Measurements from ENCODE around the gene ZNF778. TPM values are rescaled to one million over a fixed set of nuclear protein-coding genes. Genes with fewer than 3 reads are reported as not detected.

ZNF778 gene
- polyA plus RNA-seq = 4.3 TPM
- long read RNA-seq, donor 1, partial matches to known transcripts = 0 of 1 reads
- long read RNA-seq, donor 1, other reads (novel, unspliced or antisense) = 0 of 1 reads
- long read RNA-seq, donor 2 = 0 reads
- long read RNA-seq, donor 3 = 0 reads
- long read RNA-seq, donor 4 = 0 reads
- long read RNA-seq, donor 5, partial matches to known transcripts = 0 of 1 reads
- long read RNA-seq, donor 5, other reads (novel, unspliced or antisense) = 0 of 1 reads
- long read RNA-seq, donor 6 = 0 reads
- long read RNA-seq, donor 7 = 0 reads
- long read RNA-seq, donor 8 = 0 reads
- long read RNA-seq, donor 9 = 0 reads
- long read RNA-seq, donor 10 = 0 reads
- long read RNA-seq, donor 11 = 0 reads

DNA sequence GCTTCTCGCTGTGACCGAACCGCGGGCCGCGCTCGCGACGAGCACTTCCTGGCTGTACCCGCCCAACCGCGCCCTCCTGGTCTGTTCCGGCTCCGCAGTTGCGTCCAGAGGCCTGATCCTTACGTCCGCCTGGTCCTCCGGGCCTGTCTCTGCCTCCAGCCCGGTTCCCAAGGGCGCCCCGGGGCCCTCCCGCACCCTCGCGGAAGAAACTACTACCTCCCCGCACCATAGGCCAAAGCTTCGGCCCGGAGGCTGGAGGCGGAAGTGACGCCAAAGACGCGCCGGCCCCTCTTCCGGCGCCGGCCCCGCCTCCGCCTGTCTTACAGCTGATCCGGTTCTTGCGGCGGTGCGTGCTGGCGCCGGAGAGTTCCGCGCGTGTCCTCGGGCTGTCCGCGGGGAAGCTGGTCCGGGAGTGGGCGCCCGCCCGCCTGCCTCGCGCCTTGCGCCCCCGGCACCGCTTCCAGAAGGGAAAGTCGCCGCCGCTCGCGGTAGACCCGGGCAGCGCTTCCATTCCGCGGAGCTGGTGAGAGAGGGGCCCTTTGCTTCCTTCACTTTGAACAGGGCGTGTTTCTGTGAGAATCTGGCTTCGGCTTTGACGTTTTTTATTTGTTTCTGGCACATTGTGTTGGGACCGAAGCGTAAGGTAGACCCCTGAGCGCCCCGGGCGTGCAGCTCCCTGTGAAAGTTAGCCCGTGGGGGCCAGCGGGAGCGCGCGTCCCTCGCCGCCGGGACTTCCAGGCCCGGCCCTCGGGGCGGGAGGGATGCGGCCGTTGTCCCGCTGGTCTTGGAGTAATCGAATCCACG, at the start of gene ZNF778:
Gene ZNF778 (plus strand): TSS at position 316 of the 804 bp plus-strand sequence. CDS start 3,425 bp downstream, outside the sequence.
- Histone ChIP-seq H3K27ac (ENCODE audit: low read length) (peak within 1 kb of the TSS; percentile 87), H3K27me3 (ENCODE audit: control insufficient read depth, insufficient read depth, low read length) (no peaks in the 10 kb centered on the region), H3K4me3 (ENCODE audit: low read length) (peak within 1 kb of the TSS; percentile 72), H3K4me1 (ENCODE audit: control insufficient read depth, insufficient read depth, low read length) (peaks cover 7% of the 10 kb centered on the region), H3K36me3 (ENCODE audit: control insufficient read depth, insufficient read depth, low read length) (peaks cover 17% of the 10 kb centered on the region), H3K9me3 (ENCODE audit: control insufficient read depth, low read depth, low read length) (no peaks in the 10 kb centered on the region)
- WGBS (ENCODE audit: insufficient coverage, low lambda C conversion rate) = no CpG with 5 or more reads among the region's 91 CpGs
- peak; percentile 85 to 92 for DNase-seq

GRCh38 chr16:89168381-89169189, 48.9 kb upstream of the ZNF778 start:
- Histone ChIP-seq H3K4me1 (ENCODE audit: control insufficient read depth, insufficient read depth, low read length) (peaks cover 24% of the 10 kb centered on the region), H3K27ac (ENCODE audit: low read length) (no peak overlapping the region), H3K9me3 (ENCODE audit: control insufficient read depth, low read depth, low read length) (peaks cover 3% of the 10 kb centered on the region), H3K4me3 (ENCODE audit: low read length) (no peak overlapping the region), H3K36me3 (ENCODE audit: control insufficient read depth, insufficient read depth, low read length) (no peaks in the 10 kb centered on the region), H3K27me3 (ENCODE audit: control insufficient read depth, insufficient read depth, low read length) (peaks cover 40% of the 10 kb centered on the region)
- no peak for DNase-seq
- no CpG with 5 or more reads among the region's 23 CpGs for WGBS (ENCODE audit: insufficient coverage, low lambda C conversion rate)

DNA sequence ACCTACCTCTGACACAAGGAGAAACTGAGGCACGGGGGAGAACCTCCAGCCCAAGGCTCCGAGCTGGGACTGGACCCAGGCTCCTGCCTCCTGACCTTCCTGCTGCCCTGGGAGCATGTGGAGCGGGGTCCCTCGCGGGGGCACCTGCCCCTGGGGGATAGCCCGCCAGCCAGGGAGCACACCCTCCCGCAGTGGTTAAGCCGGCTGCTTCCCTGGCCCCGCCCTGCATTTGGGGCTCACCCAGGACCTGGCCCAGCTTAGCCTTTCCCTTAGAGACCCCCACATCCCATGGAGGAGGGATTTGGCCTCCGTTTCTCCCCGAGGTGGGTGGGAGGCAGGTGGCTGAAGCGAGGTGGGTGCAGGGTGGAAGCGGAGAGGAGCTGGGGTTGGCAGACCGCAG, 47.7 kb upstream of the ZNF778 start:
- WGBS (ENCODE audit: insufficient coverage, low lambda C conversion rate) = no CpG with 5 or more reads among the region's 14 CpGs
- Histone ChIP-seq H3K27me3 (ENCODE audit: control insufficient read depth, insufficient read depth, low read length) (peaks cover 48% of the 10 kb centered on the region), H3K36me3 (ENCODE audit: control insufficient read depth, insufficient read depth, low read length) (no peaks in the 10 kb centered on the region), H3K4me1 (ENCODE audit: control insufficient read depth, insufficient read depth, low read length) (peaks cover 24% of the 10 kb centered on the region), H3K4me3 (ENCODE audit: low read length) (no peak overlapping the region), H3K9me3 (ENCODE audit: control insufficient read depth, low read depth, low read length) (peaks cover 3% of the 10 kb centered on the region), H3K27ac (ENCODE audit: low read length) (no peak overlapping the region)
- DNase-seq = no peak

GRCh38 chr16:89170346-89171215, 46.9 kb upstream of the ZNF778 start:
- Histone ChIP-seq H3K36me3 (ENCODE audit: control insufficient read depth, insufficient read depth, low read length) (no peaks in the 10 kb centered on the region), H3K9me3 (ENCODE audit: control insufficient read depth, low read depth, low read length) (peaks cover 3% of the 10 kb centered on the region), H3K4me1 (ENCODE audit: control insufficient read depth, insufficient read depth, low read length) (peaks cover 24% of the 10 kb centered on the region), H3K27ac (ENCODE audit: low read length) (no peak overlapping the region), H3K4me3 (ENCODE audit: low read length) (peak overlapping the region; percentile 12), H3K27me3 (ENCODE audit: control insufficient read depth, insufficient read depth, low read length) (peaks cover 48% of the 10 kb centered on the region)
- WGBS (ENCODE audit: insufficient coverage, low lambda C conversion rate) = no CpG with 5 or more reads among the region's 34 CpGs
- peak; percentile 43 to 55 for DNase-seq

GRCh38 chr16:89171216-89172170, 46.0 kb upstream of the ZNF778 start, which contains the start of gene CDH15:
CDH15 (plus strand) TSS chr16:89171748; CDS start chr16:89171832, 84 bp downstream.
- Histone ChIP-seq H3K4me3 (ENCODE audit: low read length) (peak within 1 kb of the TSS; percentile 13), H3K27me3 (ENCODE audit: control insufficient read depth, insufficient read depth, low read length) (peaks cover 48% of the 10 kb centered on the region)

DNA sequence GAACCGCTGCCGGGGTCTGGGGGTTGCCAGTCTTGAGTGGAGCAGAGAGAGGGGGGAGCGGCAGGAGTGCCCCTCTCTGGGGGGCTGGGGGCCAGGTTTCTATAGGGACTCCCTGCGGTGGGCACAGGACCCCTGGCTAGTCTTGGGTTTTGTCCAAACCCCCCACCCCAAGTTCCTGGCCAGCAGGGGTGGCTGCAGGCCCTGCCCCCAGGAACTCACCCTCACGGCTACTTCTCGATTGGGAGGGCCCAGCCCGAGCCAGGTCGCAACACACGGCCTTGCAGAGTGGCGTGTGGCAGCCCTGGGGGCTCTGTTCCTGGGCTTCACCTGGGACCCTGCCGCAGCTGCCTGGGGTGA, 45.4 kb upstream of the ZNF778 start:
- H3K4me1 ChIP-seq (ENCODE audit: control insufficient read depth, insufficient read depth, low read length) = peaks cover 22% of the 10 kb centered on the region
- no peak overlapping the region for H3K27ac ChIP-seq (ENCODE audit: low read length)
- DNase-seq = no peak
- peaks cover 3% of the 10 kb centered on the region for H3K9me3 ChIP-seq (ENCODE audit: control insufficient read depth, low read depth, low read length)
- WGBS (ENCODE audit: insufficient coverage, low lambda C conversion rate) = no CpG with 5 or more reads among the region's 11 CpGs
- H3K27me3 ChIP-seq (ENCODE audit: control insufficient read depth, insufficient read depth, low read length) = peaks cover 48% of the 10 kb centered on the region
- no peaks in the 10 kb centered on the region for H3K36me3 ChIP-seq (ENCODE audit: control insufficient read depth, insufficient read depth, low read length)
- no peak overlapping the region for H3K4me3 ChIP-seq (ENCODE audit: low read length)

More at GRCh38 chr16:89171216-89172170, 46.0 kb upstream of the ZNF778 start, which contains the start of gene CDH15:
- H3K36me3 ChIP-seq (ENCODE audit: control insufficient read depth, insufficient read depth, low read length) = no peaks in the 10 kb centered on the region
- H3K9me3 ChIP-seq (ENCODE audit: control insufficient read depth, low read depth, low read length) = peaks cover 3% of the 10 kb centered on the region
- peak; percentile 96 to 97 for DNase-seq
- no peak within 1 kb of the TSS for H3K27ac ChIP-seq (ENCODE audit: low read length)
- H3K4me1 ChIP-seq (ENCODE audit: control insufficient read depth, insufficient read depth, low read length) = peaks cover 24% of the 10 kb centered on the region
- no CpG with 5 or more reads among the region's 74 CpGs for WGBS (ENCODE audit: insufficient coverage, low lambda C conversion rate)

GRCh38 chr16:89172528-89173173, 44.9 kb upstream of the ZNF778 start:
- WGBS (ENCODE audit: insufficient coverage, low lambda C conversion rate) = no CpG with 5 or more reads among the region's 13 CpGs
- Histone ChIP-seq H3K4me3 (ENCODE audit: low read length) (no peak overlapping the region), H3K27me3 (ENCODE audit: control insufficient read depth, insufficient read depth, low read length) (peaks cover 48% of the 10 kb centered on the region), H3K27ac (ENCODE audit: low read length) (no peak overlapping the region), H3K9me3 (ENCODE audit: control insufficient read depth, low read depth, low read length) (peaks cover 3% of the 10 kb centered on the region), H3K36me3 (ENCODE audit: control insufficient read depth, insufficient read depth, low read length) (no peaks in the 10 kb centered on the region), H3K4me1 (ENCODE audit: control insufficient read depth, insufficient read depth, low read length) (peaks cover 20% of the 10 kb centered on the region)
- no peak for DNase-seq

- Histone ChIP-seq H3K4me3 (ENCODE audit: low read length) (no peak overlapping the region), H3K27ac (ENCODE audit: low read length) (no peak overlapping the region), H3K36me3 (ENCODE audit: control insufficient read depth, insufficient read depth, low read length) (no peaks in the 10 kb centered on the region), H3K27me3 (ENCODE audit: control insufficient read depth, insufficient read depth, low read length) (peaks cover 45% of the 10 kb centered on the region), H3K9me3 (ENCODE audit: control insufficient read depth, low read depth, low read length) (peaks cover 3% of the 10 kb centered on the region), H3K4me1 (ENCODE audit: control insufficient read depth, insufficient read depth, low read length) (peaks cover 20% of the 10 kb centered on the region)
- DNase-seq = no peak
- WGBS (ENCODE audit: insufficient coverage, low lambda C conversion rate) = no CpG with 5 or more reads among the region's 11 CpGs
These were observed 44.2 kb upstream of the ZNF778 start for GRCh38 chr16:89173174-89173921.
